DOHH2 (cell line): ENCODE measurements around the gene MFN2.

Source experiments
- H3F3A ChIP-seq: fragments of 200-600 bp; sonication (generic), shearing (Covaris generic); 2 replicates; pipeline ENCODE4 v1.6.0; 2016; ENCODE audit warnings: antibody characterized with exemption, mild to moderate bottlenecking; ENCODE audit not compliant: control insufficient read depth, insufficient read depth
- H3K27ac ChIP-seq: fragments of 200-600 bp; sonication (generic); 2 replicates; pipeline ENCODE4 v1.5.1; 2014; ENCODE audit warnings: low read depth, mild to moderate bottlenecking, low read length, moderate library complexity
- H3K27me3 ChIP-seq: fragments of 200-600 bp; sonication (generic); 2 replicates; pipeline ENCODE4 v1.6.1; 2014; ENCODE audit warnings: mild to moderate bottlenecking, low read length, mixed read lengths; ENCODE audit not compliant: control insufficient read depth
- H3K36me3 ChIP-seq: fragments of 200-600 bp; sonication (generic); 2 replicates; pipeline ENCODE4 v1.6.1; 2014; ENCODE audit warnings: mild to moderate bottlenecking, low read length, moderate library complexity, mixed read lengths; ENCODE audit not compliant: control insufficient read depth
- H3K4me1 ChIP-seq: fragments of 200-600 bp; sonication (generic); 2 replicates; pipeline ENCODE4 v1.6.1; 2014; ENCODE audit warnings: mild to moderate bottlenecking, low read length, mixed read lengths; ENCODE audit not compliant: control insufficient read depth
- H3K4me2 ChIP-seq: fragments of 200-600 bp; sonication (generic); 2 replicates; pipeline ENCODE4 v1.6.0; 2014; ENCODE audit warnings: mild to moderate bottlenecking, low read length, moderate library complexity
- H3K4me3 ChIP-seq: fragments of 200-600 bp; sonication (generic); 2 replicates; pipeline ENCODE4 v1.5.1; 2014; ENCODE audit warnings: mild to moderate bottlenecking, low read length, mixed read lengths
- H3K79me2 ChIP-seq: fragments of 200-600 bp; sonication (generic); 2 replicates; pipeline ENCODE4 v1.6.1; 2014; ENCODE audit warnings: mild to moderate bottlenecking, low read length, mixed read lengths; ENCODE audit not compliant: control insufficient read depth
- H3K9me2 ChIP-seq: fragments of 200-600 bp; sonication (generic); replicated peaks from 2 replicates; pipeline ENCODE4 v1.6.1; 2014; ENCODE audit warnings: mild to moderate bottlenecking, low read length, mixed read lengths; ENCODE audit not compliant: control insufficient read depth
- H3K9me3 ChIP-seq: fragments of 200-600 bp; sonication (generic); 2 replicates; pipeline ENCODE4 v1.6.1; 2014; ENCODE audit warnings: antibody characterized with exemption, low read length, mixed read lengths; ENCODE audit not compliant: control insufficient read depth, insufficient read depth
- H4K20me1 ChIP-seq: fragments of 200-600 bp; sonication (generic); 2 replicates; pipeline ENCODE4 v1.6.0; 2014; ENCODE audit warnings: low read depth, mild to moderate bottlenecking, antibody characterized with exemption, low read length, moderate library complexity; ENCODE audit not compliant: control insufficient read depth, insufficient read depth
- EZH2phosphoT487 ChIP-seq: fragments of 200-600 bp; sonication (generic); IDR thresholded peaks from 2 replicates; pipeline ENCODE4 v1.6.1; 2017; ENCODE audit warnings: borderline replicate concordance, mild to moderate bottlenecking, antibody characterized with exemption, low read length, moderate library complexity, mixed read lengths
- TF ChIP-seq, protein P1 (sequence below): fragments of 200-600 bp; sonication (generic); IDR thresholded peaks from one replicate; pipeline ENCODE4 v1.5.1; 2014; ENCODE audit warnings: antibody characterized with exemption, mild to moderate bottlenecking, low read depth, low read length; ENCODE audit not compliant: poor library complexity, severe bottlenecking

MFN2 gene

DNA sequence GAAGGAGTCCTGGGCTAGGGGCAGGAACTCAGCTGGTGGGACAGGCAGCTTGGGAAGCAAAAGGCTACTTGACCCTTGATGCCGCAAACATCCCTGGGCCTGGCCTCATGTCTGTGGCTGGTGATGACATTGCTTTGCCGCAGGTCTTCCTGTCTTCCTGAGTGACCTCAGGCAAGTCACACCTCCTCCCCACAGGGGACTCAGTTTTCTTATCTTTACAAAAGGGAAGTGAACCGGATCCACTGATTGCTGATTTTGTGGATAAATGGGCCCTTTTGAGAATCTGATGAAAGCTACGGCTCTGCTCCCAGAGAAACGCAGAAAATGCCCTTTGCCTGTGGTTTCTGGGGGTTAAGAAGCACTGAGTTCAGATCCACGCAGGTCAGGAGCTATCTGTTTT is 25.0 kb upstream of the MFN2 start:
- H3K4me1 ChIP-seq = peaks cover 2% of the 10 kb centered on the region; the same call in 1 of the 2 replicates
- H3F3A ChIP-seq = no peaks in the 10 kb centered on the region
- no peaks in the 10 kb centered on the region for H3K9me3 ChIP-seq
- H3K79me2 ChIP-seq = no peaks in the 10 kb centered on the region
- H4K20me1 ChIP-seq = no peaks in the 10 kb centered on the region
- no peaks in the 10 kb centered on the region for H3K27me3 ChIP-seq
- H3K4me2 ChIP-seq = no peak overlapping the region
- H3K36me3 ChIP-seq = peaks cover 24% of the 10 kb centered on the region
- H3K27ac ChIP-seq = no peak overlapping the region
- H3K9me2 ChIP-seq = no peaks in the 10 kb centered on the region
- no peak for TF ChIP-seq EZH2phosphoT487
- TF ChIP-seq, protein P1, sequence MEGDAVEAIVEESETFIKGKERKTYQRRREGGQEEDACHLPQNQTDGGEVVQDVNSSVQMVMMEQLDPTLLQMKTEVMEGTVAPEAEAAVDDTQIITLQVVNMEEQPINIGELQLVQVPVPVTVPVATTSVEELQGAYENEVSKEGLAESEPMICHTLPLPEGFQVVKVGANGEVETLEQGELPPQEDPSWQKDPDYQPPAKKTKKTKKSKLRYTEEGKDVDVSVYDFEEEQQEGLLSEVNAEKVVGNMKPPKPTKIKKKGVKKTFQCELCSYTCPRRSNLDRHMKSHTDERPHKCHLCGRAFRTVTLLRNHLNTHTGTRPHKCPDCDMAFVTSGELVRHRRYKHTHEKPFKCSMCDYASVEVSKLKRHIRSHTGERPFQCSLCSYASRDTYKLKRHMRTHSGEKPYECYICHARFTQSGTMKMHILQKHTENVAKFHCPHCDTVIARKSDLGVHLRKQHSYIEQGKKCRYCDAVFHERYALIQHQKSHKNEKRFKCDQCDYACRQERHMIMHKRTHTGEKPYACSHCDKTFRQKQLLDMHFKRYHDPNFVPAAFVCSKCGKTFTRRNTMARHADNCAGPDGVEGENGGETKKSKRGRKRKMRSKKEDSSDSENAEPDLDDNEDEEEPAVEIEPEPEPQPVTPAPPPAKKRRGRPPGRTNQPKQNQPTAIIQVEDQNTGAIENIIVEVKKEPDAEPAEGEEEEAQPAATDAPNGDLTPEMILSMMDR = no peak
- no peak overlapping the region for H3K4me3 ChIP-seq

DNA sequence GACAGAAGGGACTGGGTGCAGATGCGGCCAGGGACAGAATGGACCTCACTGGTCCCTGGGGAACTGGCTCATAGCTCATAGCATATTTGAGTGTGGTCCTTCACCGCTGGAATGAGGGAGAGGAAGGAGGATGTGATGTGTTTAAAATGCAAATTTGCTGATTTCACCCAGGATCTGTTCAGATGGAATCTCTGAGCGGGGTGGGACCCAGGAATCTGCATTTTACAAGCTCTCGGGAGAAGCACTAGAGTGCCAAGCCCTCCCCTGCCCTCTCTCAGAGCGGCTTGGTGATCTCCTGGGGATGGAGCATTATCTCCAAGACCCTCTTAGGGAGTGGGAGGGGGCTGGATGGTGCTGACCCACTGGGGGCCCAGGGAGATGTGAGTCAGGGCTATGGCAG is 22.8 kb upstream of the MFN2 start:
- H4K20me1 ChIP-seq = no peaks in the 10 kb centered on the region
- peaks cover 25% of the 10 kb centered on the region for H3K36me3 ChIP-seq
- TF ChIP-seq, protein P1 = no peak
- TF ChIP-seq EZH2phosphoT487 = no peak
- H3K4me3 ChIP-seq = no peak overlapping the region
- H3F3A ChIP-seq = no peaks in the 10 kb centered on the region
- H3K9me2 ChIP-seq = no peaks in the 10 kb centered on the region
- no peak overlapping the region for H3K27ac ChIP-seq
- H3K9me3 ChIP-seq = no peaks in the 10 kb centered on the region
- H3K4me1 ChIP-seq = peaks cover 8% of the 10 kb centered on the region; the same call in 1 of the 2 replicates
- H3K4me2 ChIP-seq = no peak overlapping the region
- no peaks in the 10 kb centered on the region for H3K79me2 ChIP-seq
- no peaks in the 10 kb centered on the region for H3K27me3 ChIP-seq

DNA sequence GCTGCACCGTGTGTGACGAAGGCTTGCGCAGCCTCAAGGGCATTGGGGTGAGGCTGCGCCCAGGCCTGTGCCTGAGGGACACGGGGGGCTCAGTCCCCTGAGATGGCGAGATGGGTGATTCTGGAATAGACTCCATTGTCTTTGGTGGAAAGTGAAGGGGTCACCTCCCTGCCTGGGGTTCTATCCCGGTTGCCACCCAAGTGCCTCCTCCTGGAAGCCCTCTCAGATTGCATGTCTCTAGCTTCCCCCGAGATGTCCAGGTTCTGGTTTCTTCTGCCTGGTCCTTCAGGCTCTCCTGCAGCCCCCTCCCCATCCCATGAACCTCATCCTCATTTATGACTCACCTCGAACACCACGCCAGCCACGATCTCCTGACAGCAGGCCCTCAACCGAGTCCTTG is 22.3 kb upstream of the MFN2 start:
- Histone ChIP-seq H3K9me2 (no peaks in the 10 kb centered on the region), H3K27ac (no peak overlapping the region), H3K4me1 (peaks cover 8% of the 10 kb centered on the region; the same call in 1 of the 2 replicates), H3K27me3 (no peaks in the 10 kb centered on the region), H3K36me3 (peaks cover 25% of the 10 kb centered on the region), H3K79me2 (no peaks in the 10 kb centered on the region), H3K4me2 (no peak overlapping the region), H3K9me3 (no peaks in the 10 kb centered on the region), H3F3A (no peaks in the 10 kb centered on the region), H3K4me3 (no peak overlapping the region), H4K20me1 (no peaks in the 10 kb centered on the region)
- TF ChIP-seq, protein P1 = no peak
- TF ChIP-seq EZH2phosphoT487 = no peak

DNA sequence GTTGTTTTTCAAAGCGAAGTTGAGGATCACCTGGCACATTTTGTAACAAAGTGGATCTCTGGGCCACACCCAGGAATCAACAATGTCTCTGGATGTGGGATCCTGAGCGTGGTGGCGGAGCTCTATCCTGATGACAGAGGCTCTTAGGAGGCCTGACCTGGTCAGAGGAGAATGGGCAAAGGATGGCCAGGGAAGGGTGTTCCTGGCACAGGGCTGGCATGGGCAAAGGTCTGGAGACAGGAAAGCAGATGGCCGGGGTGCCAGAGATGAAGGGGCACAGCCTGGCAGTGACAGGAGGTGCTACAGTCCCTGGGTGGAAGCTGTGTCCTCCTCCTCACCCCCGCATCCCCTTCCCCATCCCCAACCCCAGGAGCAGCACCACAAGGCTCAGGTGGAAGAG is 20.0 kb upstream of the MFN2 start:
- TF ChIP-seq, protein P1 = no peak
- no peak for TF ChIP-seq EZH2phosphoT487
- Histone ChIP-seq H3K27ac (no peak overlapping the region), H3K4me1 (peaks cover 8% of the 10 kb centered on the region; the same call in 1 of the 2 replicates), H3K4me2 (no peak overlapping the region), H3K27me3 (no peaks in the 10 kb centered on the region), H4K20me1 (no peaks in the 10 kb centered on the region), H3K4me3 (no peak overlapping the region), H3K79me2 (no peaks in the 10 kb centered on the region), H3F3A (no peaks in the 10 kb centered on the region), H3K36me3 (peaks cover 32% of the 10 kb centered on the region), H3K9me2 (no peaks in the 10 kb centered on the region), H3K9me3 (no peaks in the 10 kb centered on the region)
